Central memory CD8-positive, alpha-beta T cell (primary cell): Measurements from ENCODE around the gene UBE2L3.
"Not testable (repeated sequence)": the region's sequence is repeated elsewhere in the genome, so short reads cannot be mapped to it uniquely, and the experiment has no call there.

Experiments
- ATAC-seq: fragments of 150-1000 bp; cut with Tn5 transposase; replicated peaks from 2 replicates; pipeline ENCODE4 v1.10.0; 2022; ENCODE audit warnings: mild to moderate bottlenecking, moderate FRiP score, moderate number of reproducible peaks; ENCODE audit not compliant: poor library complexity, severe bottlenecking; ENCODE audit errors: extremely low read depth
- DNase-seq, 2 donors: peaks; one replicate each; pipeline ENCODE4 v3.0.0; 2021; ENCODE audit warnings: low spot score in 2 of 2
- H3K27ac Mint-ChIP-seq: one replicate; pipeline ENCODE4 v1.8.0; 2022; ENCODE audit warnings: low read depth, mild to moderate bottlenecking, moderate library complexity, mixed read lengths
- H3K27me3 Mint-ChIP-seq: one replicate; pipeline ENCODE4 v1.8.0; 2022; ENCODE audit warnings: mixed read lengths
- H3K36me3 Mint-ChIP-seq: one replicate; pipeline ENCODE4 v1.8.0; 2022; ENCODE audit warnings: mild to moderate bottlenecking, moderate library complexity, mixed read lengths; ENCODE audit not compliant: insufficient read depth
- H3K4me1 Mint-ChIP-seq: one replicate; pipeline ENCODE4 v1.8.0; 2022; ENCODE audit warnings: mixed read lengths
- H3K4me3 Mint-ChIP-seq: one replicate; pipeline ENCODE4 v1.8.0; 2022; ENCODE audit warnings: mild to moderate bottlenecking, moderate library complexity, mixed read lengths
- H3K9me3 Mint-ChIP-seq: one replicate; pipeline ENCODE4 v1.8.0; 2022; ENCODE audit warnings: mixed read lengths

UBE2L3 gene

DNA sequence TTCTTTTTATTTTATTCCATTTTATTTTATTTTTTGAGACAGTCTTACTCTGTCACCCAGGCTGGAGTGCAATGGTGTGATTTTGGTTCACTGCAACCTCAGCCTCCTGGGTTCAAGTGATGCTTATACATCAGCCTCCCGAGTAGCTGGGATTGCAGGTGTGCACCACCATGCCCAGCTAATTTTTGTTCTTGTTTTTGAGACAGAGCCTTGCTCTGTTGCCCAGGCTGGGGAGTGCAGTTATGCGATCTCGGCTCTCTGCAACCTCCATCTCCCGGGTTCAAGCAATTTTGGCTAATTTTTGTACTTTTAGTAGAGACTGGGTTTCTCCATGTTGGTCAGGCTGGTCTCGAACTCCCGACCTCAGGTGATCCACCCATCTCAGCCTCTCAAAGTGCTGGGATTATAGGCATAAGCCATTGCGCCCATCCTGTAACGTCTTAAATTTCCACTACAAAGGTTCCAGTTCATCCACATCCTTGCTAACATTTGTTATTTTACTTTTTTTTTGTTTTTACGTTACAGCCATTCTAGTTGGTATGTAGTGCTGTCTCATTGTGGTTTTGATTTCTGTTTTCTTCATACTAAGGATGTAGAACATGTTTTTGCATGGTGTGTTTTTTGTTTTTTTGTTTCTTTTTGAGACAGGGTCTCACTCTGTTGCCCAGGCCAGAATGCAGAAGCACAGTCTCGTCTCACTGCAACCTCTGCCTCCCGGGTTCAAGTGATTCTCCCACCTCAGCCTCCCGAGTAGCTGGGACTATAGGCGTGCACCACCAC, 29.0 kb downstream of the UBE2L3 start:
- H3K9me3 Mint-ChIP-seq, H3K27me3 Mint-ChIP-seq, ATAC-seq, DNase-seq, H3K4me3 Mint-ChIP-seq, H3K27ac Mint-ChIP-seq: not testable (repeated sequence)
- peaks cover 62% of the 10 kb centered on the region for H3K4me1 Mint-ChIP-seq
- H3K36me3 Mint-ChIP-seq: peaks cover 48% of the 10 kb centered on the region

GRCh38 chr22:21598302-21598701, 30.8 kb downstream of the UBE2L3 start:
- Mint-ChIP-seq H3K36me3 (peaks cover 48% of the 10 kb centered on the region), H3K27ac (peak overlapping the region; percentile 36), H3K4me3 (no peak overlapping the region), H3K27me3 (no peaks in the 10 kb centered on the region), H3K4me1 (peaks cover 61% of the 10 kb centered on the region), H3K9me3 (no peaks in the 10 kb centered on the region)
- DNase-seq: no peak
- ATAC-seq: no peak

DNA sequence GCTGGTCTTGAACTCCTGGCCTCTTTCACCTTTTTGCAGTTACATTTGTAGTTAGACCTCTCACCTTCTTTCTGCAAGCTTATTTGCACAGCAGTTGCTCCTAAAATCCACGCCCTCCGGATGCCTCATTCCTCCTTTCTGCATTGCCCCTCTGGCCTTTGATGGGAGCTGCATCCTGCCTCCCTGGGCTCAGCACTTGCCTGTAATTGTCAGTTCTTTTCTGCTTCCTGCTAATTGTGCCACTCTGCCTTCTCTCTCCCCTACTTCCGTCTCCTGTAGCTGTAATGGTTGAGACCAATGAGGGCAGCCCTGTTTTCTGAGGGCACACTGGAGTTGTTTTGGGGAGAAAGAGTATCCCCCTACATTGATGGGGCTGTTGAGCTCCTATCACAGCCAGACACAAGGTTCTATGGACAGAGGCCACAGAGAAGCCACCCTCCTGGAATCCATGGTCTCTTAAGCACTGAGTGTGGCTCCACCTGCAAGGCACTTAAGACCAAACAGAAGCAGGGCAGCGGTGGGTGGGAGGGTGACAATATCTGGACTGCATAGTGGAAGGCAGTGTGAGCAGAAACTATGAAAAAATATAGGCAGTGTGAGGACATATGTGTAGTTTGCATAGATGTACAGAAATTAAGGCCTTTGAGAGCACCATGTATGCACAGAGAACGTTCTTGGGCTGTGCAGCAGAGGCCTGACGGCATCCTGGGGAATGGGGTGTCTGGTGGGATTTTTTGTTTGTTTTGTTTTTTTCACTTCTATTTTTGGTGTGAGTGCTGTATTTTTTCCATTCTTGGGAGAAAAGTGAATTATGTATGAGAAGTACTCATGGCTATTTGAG, 31.8 kb downstream of the UBE2L3 start:
- DNase-seq (no peak), ATAC-seq (no peak)
- Mint-ChIP-seq H3K9me3 (no peaks in the 10 kb centered on the region), H3K36me3 (peaks cover 44% of the 10 kb centered on the region), H3K4me1 (peaks cover 51% of the 10 kb centered on the region), H3K27me3 (no peaks in the 10 kb centered on the region), H3K27ac (peak overlapping the region; percentile 32), H3K4me3 (no peak overlapping the region)

GRCh38 chr22:21602579-21602978, 35.1 kb downstream of the UBE2L3 start:
- Mint-ChIP-seq H3K27ac (peak overlapping the region; percentile 16), H3K36me3 (peaks cover 24% of the 10 kb centered on the region), H3K27me3 (no peaks in the 10 kb centered on the region), H3K4me1 (peaks cover 43% of the 10 kb centered on the region), H3K9me3 (no peaks in the 10 kb centered on the region), H3K4me3 (no peak overlapping the region)
- DNase-seq: no peak
- ATAC-seq: no peak

- Mint-ChIP-seq H3K36me3 (peaks cover 17% of the 10 kb centered on the region), H3K9me3 (no peaks in the 10 kb centered on the region), H3K27ac (no peak overlapping the region), H3K27me3 (no peaks in the 10 kb centered on the region), H3K4me3 (no peak overlapping the region), H3K4me1 (peaks cover 37% of the 10 kb centered on the region)
- DNase-seq (no peak), ATAC-seq (no peak)
Observed at GRCh38 chr22:21603973-21604372, 36.5 kb downstream of the UBE2L3 start.

- DNase-seq (no peak), ATAC-seq (no peak)
- Mint-ChIP-seq H3K9me3 (no peaks in the 10 kb centered on the region), H3K27me3 (no peaks in the 10 kb centered on the region), H3K4me1 (peaks cover 29% of the 10 kb centered on the region), H3K27ac (no peak overlapping the region), H3K4me3 (no peak overlapping the region), H3K36me3 (peaks cover 14% of the 10 kb centered on the region)
Observed at GRCh38 chr22:21605887-21606564, 38.5 kb downstream of the UBE2L3 start.

- no peak overlapping the region for H3K4me3 Mint-ChIP-seq
- DNase-seq: no peak
- peak overlapping the region; percentile 82 for H3K27ac Mint-ChIP-seq
- peaks cover 20% of the 10 kb centered on the region for H3K36me3 Mint-ChIP-seq
- no peak for ATAC-seq
- peaks cover 35% of the 10 kb centered on the region for H3K4me1 Mint-ChIP-seq
- H3K27me3 Mint-ChIP-seq: no peaks in the 10 kb centered on the region
- no peaks in the 10 kb centered on the region for H3K9me3 Mint-ChIP-seq
Observed at GRCh38 chr22:21606775-21607174, 39.3 kb downstream of the UBE2L3 start.

DNA sequence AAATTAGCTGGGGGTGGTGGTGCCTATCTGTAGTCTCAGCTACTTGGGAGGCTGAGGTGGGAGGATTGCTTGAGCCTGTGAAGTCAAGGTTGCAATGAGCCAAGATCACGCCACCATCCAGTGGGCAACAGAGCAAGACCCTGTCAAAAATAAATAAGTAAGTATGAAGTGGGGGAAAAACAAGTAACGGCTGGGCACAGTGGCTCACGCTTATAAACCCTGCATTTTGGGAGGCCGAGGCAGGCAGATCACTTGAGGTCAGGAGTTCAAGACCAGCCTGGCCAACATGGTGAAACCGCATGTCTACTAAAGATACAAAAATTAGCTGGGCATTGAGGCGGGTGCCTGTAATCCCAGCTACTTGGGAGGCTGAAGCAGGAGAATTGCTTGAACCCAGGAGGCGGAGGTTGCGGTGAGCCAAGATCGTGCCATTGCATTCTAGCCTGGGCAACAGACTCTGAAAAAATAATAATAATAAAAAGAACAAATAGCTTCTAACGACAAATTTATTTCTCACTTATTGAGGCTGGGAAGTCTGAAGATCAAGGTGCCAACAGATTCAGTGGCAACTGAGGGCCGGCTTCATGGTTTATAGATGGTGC, 42.1 kb downstream of the UBE2L3 start:
- H3K27me3 Mint-ChIP-seq, H3K9me3 Mint-ChIP-seq, H3K27ac Mint-ChIP-seq, ATAC-seq, H3K4me3 Mint-ChIP-seq, DNase-seq: not testable (repeated sequence)
- peaks cover 38% of the 10 kb centered on the region for H3K4me1 Mint-ChIP-seq
- peaks cover 33% of the 10 kb centered on the region for H3K36me3 Mint-ChIP-seq

DNA sequence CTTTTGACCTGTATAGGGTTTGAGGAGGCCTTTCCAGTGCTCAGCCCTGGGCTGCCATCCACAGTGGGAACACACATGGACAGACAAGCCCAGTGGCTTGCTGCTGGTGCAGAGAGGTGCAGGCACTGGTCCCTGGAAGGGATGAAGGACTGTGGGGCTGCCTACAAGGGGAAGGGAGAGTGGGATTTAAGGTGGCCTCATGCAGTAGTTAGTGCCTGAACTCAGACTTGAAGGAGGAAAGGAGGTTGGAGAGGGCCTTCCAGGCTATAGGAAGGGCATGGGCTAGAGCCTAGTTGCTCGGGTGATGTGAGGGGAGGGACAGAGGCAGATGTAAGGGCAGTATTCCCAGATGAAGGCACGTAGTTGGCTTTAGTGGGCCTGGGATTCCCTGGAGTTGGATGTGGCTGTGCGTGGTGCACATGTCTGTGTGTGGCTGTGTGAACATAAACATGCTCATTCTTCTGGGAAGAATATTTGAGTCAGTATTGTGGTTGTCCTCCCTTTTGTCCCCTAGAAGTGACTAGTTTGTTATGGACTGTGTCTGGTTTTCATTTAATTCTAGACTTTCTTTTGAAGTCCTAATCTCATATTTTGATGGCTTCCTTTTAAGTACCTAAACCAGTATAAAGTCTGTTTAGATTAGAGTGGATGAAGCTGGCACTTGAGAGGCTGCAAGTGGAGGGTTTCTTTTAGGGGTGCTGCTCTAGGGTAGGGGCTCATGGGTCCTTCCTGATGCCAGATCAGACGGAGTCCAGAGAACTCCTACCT, 43.9 kb downstream of the UBE2L3 start:
- H3K27ac Mint-ChIP-seq: no peak overlapping the region
- peak overlapping the region; percentile 17 for H3K4me3 Mint-ChIP-seq
- ATAC-seq (no peak), DNase-seq (no peak)
- no peaks in the 10 kb centered on the region for H3K9me3 Mint-ChIP-seq
- H3K36me3 Mint-ChIP-seq: peaks cover 42% of the 10 kb centered on the region
- peaks cover 38% of the 10 kb centered on the region for H3K4me1 Mint-ChIP-seq
- H3K27me3 Mint-ChIP-seq: no peaks in the 10 kb centered on the region

DNA sequence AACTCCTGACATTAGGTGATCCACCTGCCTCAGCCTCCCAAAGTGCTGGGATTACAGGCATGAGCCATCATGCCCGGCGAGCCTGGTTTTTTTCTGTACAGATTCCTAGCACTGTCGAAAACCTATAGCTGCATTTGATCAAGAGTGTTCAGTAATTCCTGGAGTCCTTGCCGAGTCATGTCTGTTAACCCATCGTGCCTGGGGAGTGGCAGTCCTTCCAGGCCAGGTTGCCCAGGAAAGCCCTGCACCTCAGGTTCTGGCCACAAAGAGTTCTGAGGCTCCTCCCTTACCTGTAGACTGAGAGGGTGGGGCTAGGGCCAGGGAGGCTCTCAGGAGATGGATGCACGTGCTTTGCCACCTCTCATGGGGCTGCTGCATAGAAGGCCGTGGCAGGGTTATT, 45.3 kb downstream of the UBE2L3 start:
- DNase-seq: no peak
- Mint-ChIP-seq H3K9me3 (no peaks in the 10 kb centered on the region), H3K36me3 (peaks cover 45% of the 10 kb centered on the region), H3K27ac (peak overlapping the region; percentile 35), H3K27me3 (no peaks in the 10 kb centered on the region), H3K4me3 (no peak overlapping the region), H3K4me1 (peaks cover 33% of the 10 kb centered on the region)
- no peak for ATAC-seq

GRCh38 chr22:21613553-21614233, 46.2 kb downstream of the UBE2L3 start:
- no peaks in the 10 kb centered on the region for H3K9me3 Mint-ChIP-seq

More at GRCh38 chr22:21613553-21614233, 46.2 kb downstream of the UBE2L3 start:
- H3K4me3 Mint-ChIP-seq: no peak overlapping the region
- H3K36me3 Mint-ChIP-seq: peaks cover 48% of the 10 kb centered on the region
- H3K27ac Mint-ChIP-seq: no peak overlapping the region
- DNase-seq: no peak
- ATAC-seq: no peak
- H3K4me1 Mint-ChIP-seq: peaks cover 31% of the 10 kb centered on the region
- H3K27me3 Mint-ChIP-seq: no peaks in the 10 kb centered on the region
